RWPE1 (cell line): ENCODE results near the gene ANTXR1.

ENCODE experiments used
- CTCF ChIA-PET: fragments of 350-600 bp; sonication (Branson Sonifier 250); formaldehyde crosslinking; extraction: SDS; loops from one replicate; lab custom pipeline; 2021; lab: Yijun Ruan, JAX
- POLR2A ChIA-PET: fragments of 400-600 bp; formaldehyde crosslinking; extraction: SDS; loops from one replicate; lab custom pipeline; 2020; ENCODE audit warnings: antibody characterized with exemption; ENCODE audit not compliant: low non-redundant PET; lab: Yijun Ruan, JAX
- DNase-seq: peaks from one replicate; pipeline ENCODE4 v3.0.0; 2012; ENCODE audit warnings: low spot score
- H3K27ac ChIP-seq: fragments of 450-650 bp; 2 replicates; pipeline ENCODE4 v1.5.1; 2017
- CTCF ChIP-seq: fragments of 450-650 bp; conservative IDR thresholded peaks from 2 replicates; pipeline ENCODE4 v1.5.1; 2017; ENCODE audit warnings: low read depth, mild to moderate bottlenecking

The ANTXR1 gene

GRCh38 chr2:69280796-69281412 is 267.9 kb downstream of the ANTXR1 start:
- no peak for DNase-seq
- no peak overlapping the region for H3K27ac ChIP-seq
- ChIA-PET POLR2A (no interaction called here), CTCF (interaction anchor here (0.6 kb wide), 1 partner anchor 302 kb away, joined by 3 read pairs; no protein-coding TSS in a partner anchor)
- TF ChIP-seq CTCF: no peak

- DNase-seq: no peak
- no peak for TF ChIP-seq CTCF
- ChIA-PET POLR2A (interaction anchor here (0.7 kb wide), 1 partner anchor 25 kb away, joined by 3 read pairs; no protein-coding TSS in a partner anchor), CTCF (no interaction called here)
- H3K27ac ChIP-seq: no peak overlapping the region
Measured at GRCh38 chr2:69285379-69285894, 272.5 kb downstream of the ANTXR1 start.

GRCh38 chr2:69287544-69287943 is 274.6 kb downstream of the ANTXR1 start:
- no peak for TF ChIP-seq CTCF

GRCh38 chr2:69288429-69288828 is 275.4 kb downstream of the ANTXR1 start:
- DNase-seq: no peak
- TF ChIP-seq CTCF: no peak
- ChIA-PET CTCF (interaction anchor here (0.6 to 0.7 kb wide), 2 partner anchors 12 to 276 kb away, joined by 3 to 9 read pairs; no protein-coding TSS in a partner anchor), POLR2A (interaction anchor here (0.5 kb wide), 1 partner anchor 84 kb away, joined by 3 read pairs; no protein-coding TSS in a partner anchor)
- H3K27ac ChIP-seq: no peak overlapping the region

More at GRCh38 chr2:69287544-69287943, 274.6 kb downstream of the ANTXR1 start:
- ChIA-PET CTCF (no interaction called here), POLR2A (no interaction called here)
- H3K27ac ChIP-seq: no peak overlapping the region
- DNase-seq: no peak

GRCh38 chr2:69291004-69291650 is 278.1 kb downstream of the ANTXR1 start:
- TF ChIP-seq CTCF: no peak
- CTCF ChIA-PET: interaction anchor here (0.7 to 0.8 kb wide), 2 partner anchors 8 to 193 kb away, joined by 3 to 4 read pairs; no protein-coding TSS in a partner anchor
- no peak overlapping the region for H3K27ac ChIP-seq
- no peak for DNase-seq
- POLR2A ChIA-PET: no interaction called here

GRCh38 chr2:69291721-69292120 is 278.7 kb downstream of the ANTXR1 start:
- no peak for TF ChIP-seq CTCF
- ChIA-PET CTCF (no interaction called here), POLR2A (no interaction called here)
- no peak for DNase-seq
- no peak overlapping the region for H3K27ac ChIP-seq
